Breast epithelium (tissue), 4 donors: ENCODE results near the gene AKT3. TPM values are rescaled to one million over a fixed set of nuclear protein-coding genes. Genes with fewer than 3 reads are reported as not detected.

Experiments used
- DNase-seq, 2 donors: peaks; one replicate each; pipeline ENCODE4 v3.0.0-alpha.2; 2019; ENCODE audit warnings: low spot score in 2 of 2
- H3K27ac ChIP-seq, 2 donors: fragments of 200-600 bp; sonication (generic) in 1 of 2; one replicate each; pipeline ENCODE4 v1.5.1; 2016 to 2019; ENCODE audit warnings: mild to moderate bottlenecking in 1 of 2
- H3K27me3 ChIP-seq, 2 donors: fragments of 200-600 bp; sonication (generic) in 1 of 2; one replicate each; pipeline versions ENCODE4 v1.5.1 to v1.6.0; 2017 to 2019; ENCODE audit warnings: control low read depth in 1 of 2, mild to moderate bottlenecking in 1 of 2
- H3K36me3 ChIP-seq: fragments of 200-600 bp; one replicate; pipeline ENCODE4 v1.5.1; 2019
- H3K4me1 ChIP-seq, 2 donors: fragments of 200-600 bp; sonication (generic); one replicate each; pipeline ENCODE4 v1.5.1; 2016 to 2019; ENCODE audit warnings: control low read depth in 1 of 2
- H3K4me3 ChIP-seq, 3 donors: fragments of 200-600 bp; sonication (generic); 1 replicate in 2 of 3; 2 replicates in 1 of 3; pipeline ENCODE4 v1.5.1; 2016 to 2019; ENCODE audit warnings: mild to moderate bottlenecking in 3 of 3, moderate library complexity in 2 of 3
- H3K9me3 ChIP-seq, 2 donors: fragments of 200-600 bp; sonication (generic) in 1 of 2; one replicate each; pipeline ENCODE4 v1.5.1; 2016 to 2019; ENCODE audit warnings: control low read depth in 1 of 2
- POLR2A ChIP-seq: fragments of 450-650 bp; IDR thresholded peaks from one replicate; pipeline ENCODE4 v1.6.1; 2016; ENCODE audit warnings: antibody characterized with exemption, mild to moderate bottlenecking, moderate library complexity
- POLR2AphosphoS5 ChIP-seq, 3 donors: sonication (generic); formaldehyde crosslinking; IDR thresholded peaks; one replicate each; pipeline ENCODE4 v1.6.1; 2017; ENCODE audit warnings: antibody characterized with exemption in 3 of 3
- intact Hi-C: fragments of 100-400 bp; cut with DNase I; formaldehyde crosslinking; loops from one replicate; pipeline ENCODE4 v1.15.1; 2023; ENCODE audit warnings: low total_unique reads
- total RNA-seq, 3 donors: library from RNA; depleted of rRNA; stranded (reverse); fragments of >200 nt; gene quantifications; one replicate each; pipeline ENCODE4 v1.1.0, GENCODE V29; 2016
- TF ChIP-seq, protein P1 (sequence below), 3 donors: fragments of 450-650 bp; IDR thresholded peaks; one replicate each; pipeline ENCODE4 v1.5.1; 2016 to 2017; ENCODE audit warnings: antibody characterized with exemption in 3 of 3, mild to moderate bottlenecking in 3 of 3, moderate library complexity in 3 of 3

AKT3 gene
- 10 to 100 TPM; 49.6 to 58.7 (median 58.7) TPM for total RNA-seq

DNA sequence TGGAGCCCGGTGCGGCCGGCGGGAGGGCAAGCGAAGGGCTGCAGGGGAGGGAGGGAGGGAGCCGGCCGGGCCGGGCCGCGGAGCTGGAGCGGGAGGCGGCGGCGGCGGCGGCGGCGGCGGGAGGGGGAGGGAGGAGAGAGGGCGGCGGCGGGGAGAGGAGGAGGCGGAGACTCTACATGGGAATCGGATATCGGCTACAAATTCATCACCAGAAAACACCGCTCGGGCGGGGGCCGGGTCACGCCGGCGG is at the start of gene AKT3:
TSS of gene AKT3 (minus strand) at position 42 of the 250 bp plus-strand sequence. CDS start 7,073 bp downstream, outside the sequence.
- TF ChIP-seq, protein P1, sequence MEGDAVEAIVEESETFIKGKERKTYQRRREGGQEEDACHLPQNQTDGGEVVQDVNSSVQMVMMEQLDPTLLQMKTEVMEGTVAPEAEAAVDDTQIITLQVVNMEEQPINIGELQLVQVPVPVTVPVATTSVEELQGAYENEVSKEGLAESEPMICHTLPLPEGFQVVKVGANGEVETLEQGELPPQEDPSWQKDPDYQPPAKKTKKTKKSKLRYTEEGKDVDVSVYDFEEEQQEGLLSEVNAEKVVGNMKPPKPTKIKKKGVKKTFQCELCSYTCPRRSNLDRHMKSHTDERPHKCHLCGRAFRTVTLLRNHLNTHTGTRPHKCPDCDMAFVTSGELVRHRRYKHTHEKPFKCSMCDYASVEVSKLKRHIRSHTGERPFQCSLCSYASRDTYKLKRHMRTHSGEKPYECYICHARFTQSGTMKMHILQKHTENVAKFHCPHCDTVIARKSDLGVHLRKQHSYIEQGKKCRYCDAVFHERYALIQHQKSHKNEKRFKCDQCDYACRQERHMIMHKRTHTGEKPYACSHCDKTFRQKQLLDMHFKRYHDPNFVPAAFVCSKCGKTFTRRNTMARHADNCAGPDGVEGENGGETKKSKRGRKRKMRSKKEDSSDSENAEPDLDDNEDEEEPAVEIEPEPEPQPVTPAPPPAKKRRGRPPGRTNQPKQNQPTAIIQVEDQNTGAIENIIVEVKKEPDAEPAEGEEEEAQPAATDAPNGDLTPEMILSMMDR (IDR thresholded peaks at IDR 0.05) = no peak
- no peak for TF ChIP-seq POLR2A
- Histone ChIP-seq H3K4me3 (peak within 1 kb of the TSS; percentile 85 to 96 (median 88)), H3K9me3 (no peaks in the 10 kb centered on the region), H3K36me3 (no peaks in the 10 kb centered on the region), H3K27me3 (no peaks in the 10 kb centered on the region), H3K4me1 (no peaks in the 10 kb centered on the region), H3K27ac (peak within 1 kb of the TSS; percentile 95 to 98)
- peak; percentile 73 to 74 for DNase-seq
- intact Hi-C loops = no loop called here

DNA sequence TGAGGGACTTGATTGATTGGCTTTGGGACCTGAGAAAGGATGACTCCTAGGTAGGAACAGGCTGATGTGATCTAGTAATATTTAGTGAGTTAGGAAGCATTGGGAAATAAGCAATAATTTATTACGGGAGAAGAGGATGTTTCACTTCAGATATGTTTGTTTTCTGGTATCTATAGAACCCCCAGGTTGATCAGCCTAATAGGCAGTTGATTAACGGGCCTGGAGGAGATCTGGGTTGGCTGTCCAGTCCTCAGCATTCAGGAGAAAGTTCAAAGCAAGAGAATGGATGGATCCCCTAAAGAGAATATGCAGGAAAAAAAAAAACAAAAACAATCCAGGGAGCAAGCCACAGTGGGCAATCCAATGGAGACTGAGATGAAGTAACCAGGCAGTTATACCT is 48.2 kb upstream of the AKT3 start:
- no peak overlapping the region for H3K27ac ChIP-seq
- no peaks in the 10 kb centered on the region for H3K36me3 ChIP-seq
- H3K4me1 ChIP-seq = no peaks in the 10 kb centered on the region
- intact Hi-C loops = no loop called here
- no peaks in the 10 kb centered on the region for H3K9me3 ChIP-seq
- DNase-seq = no peak
- TF ChIP-seq, protein P1 (IDR thresholded peaks at IDR 0.05) = no peak
- TF ChIP-seq POLR2AphosphoS5 (IDR thresholded peaks at IDR 0.05) (no peak), POLR2A (no peak)
- no peak overlapping the region for H3K4me3 ChIP-seq
- H3K27me3 ChIP-seq = peaks cover 0 to 3% of the 10 kb centered on the region in 2 donors

DNA sequence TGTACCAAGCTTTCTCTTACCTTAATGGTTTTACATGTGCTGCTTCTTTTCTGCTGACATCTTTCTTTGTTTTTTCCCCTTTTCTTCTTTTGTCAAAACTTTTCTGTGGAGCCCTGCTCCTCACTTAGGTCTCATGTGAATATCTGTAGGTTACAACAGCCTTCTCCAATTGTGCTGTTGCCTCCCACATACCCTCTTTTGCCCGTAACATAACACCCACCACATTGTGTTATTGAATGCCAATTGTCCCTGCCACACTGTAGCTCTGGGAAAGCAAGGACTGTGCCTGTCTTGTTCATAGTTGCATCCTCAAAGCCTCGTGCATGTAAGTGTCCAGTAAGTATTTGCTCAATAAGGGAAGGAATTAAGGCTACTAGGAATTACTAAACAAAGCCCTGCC is 46.3 kb upstream of the AKT3 start:
- DNase-seq = no peak
- H3K9me3 ChIP-seq = no peaks in the 10 kb centered on the region
- peaks cover 0 to 3% of the 10 kb centered on the region in 2 donors for H3K27me3 ChIP-seq
- H3K4me1 ChIP-seq = no peaks in the 10 kb centered on the region
- TF ChIP-seq, protein P1 (IDR thresholded peaks at IDR 0.05) = no peak
- TF ChIP-seq POLR2AphosphoS5 (IDR thresholded peaks at IDR 0.05) (no peak), POLR2A (no peak)
- intact Hi-C loops = no loop called here
- H3K27ac ChIP-seq = no peak overlapping the region
- no peak overlapping the region for H3K4me3 ChIP-seq
- H3K36me3 ChIP-seq = no peaks in the 10 kb centered on the region

DNA sequence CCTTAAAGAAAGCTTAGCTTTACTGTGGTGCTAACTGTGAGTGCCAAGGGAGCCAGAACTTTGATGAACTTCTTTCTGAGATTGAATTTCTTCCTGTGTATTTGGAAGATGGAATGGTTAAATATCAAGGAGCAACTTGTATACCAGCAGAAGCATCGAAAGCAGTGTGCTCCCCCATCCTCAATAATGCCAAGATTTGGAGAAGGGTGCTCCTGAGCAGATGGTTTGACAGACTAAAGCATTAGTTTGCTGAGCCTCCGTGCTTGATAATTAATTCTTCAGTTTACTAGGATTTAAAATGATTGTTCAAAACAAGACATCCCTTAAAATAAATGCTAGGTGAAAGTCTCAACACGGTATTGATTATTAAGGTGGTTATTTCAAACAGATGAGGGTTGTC is 42.4 kb upstream of the AKT3 start:
- DNase-seq = no peak
- H3K4me1 ChIP-seq = no peaks in the 10 kb centered on the region
- TF ChIP-seq, protein P1 (IDR thresholded peaks at IDR 0.05) = no peak
- no peak for TF ChIP-seq POLR2AphosphoS5 (IDR thresholded peaks at IDR 0.05)
- TF ChIP-seq POLR2A = no peak
- H3K27me3 ChIP-seq = no peaks in the 10 kb centered on the region
- no peak overlapping the region for H3K4me3 ChIP-seq
- no peak overlapping the region for H3K27ac ChIP-seq
- H3K36me3 ChIP-seq = no peaks in the 10 kb centered on the region
- no peaks in the 10 kb centered on the region for H3K9me3 ChIP-seq
- intact Hi-C loops = no loop called here

DNA sequence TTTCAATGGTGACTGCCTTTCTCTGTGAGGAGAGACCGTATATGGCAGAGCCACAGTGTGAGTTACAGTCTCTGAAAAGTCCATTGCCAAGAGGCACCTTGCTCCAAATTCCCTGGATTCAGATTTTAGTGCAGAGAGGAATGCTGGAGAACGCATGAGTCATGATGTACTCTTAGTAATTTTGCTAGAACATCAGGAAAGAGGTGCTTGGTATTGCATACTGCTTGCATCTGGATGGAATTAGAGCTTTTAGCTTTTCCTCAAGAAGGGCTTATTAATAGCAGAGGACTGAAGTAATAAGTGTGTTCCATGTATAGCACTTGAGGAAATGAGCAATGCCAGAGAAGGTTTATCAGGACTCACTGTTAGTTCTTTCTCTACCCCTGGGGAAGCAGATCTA is 40.5 kb upstream of the AKT3 start:
- no peak overlapping the region for H3K27ac ChIP-seq
- DNase-seq = no peak
- no peaks in the 10 kb centered on the region for H3K27me3 ChIP-seq
- TF ChIP-seq POLR2A (no peak), POLR2AphosphoS5 (IDR thresholded peaks at IDR 0.05) (no peak)
- TF ChIP-seq, protein P1 (IDR thresholded peaks at IDR 0.05) = no peak
- no peaks in the 10 kb centered on the region for H3K36me3 ChIP-seq
- H3K4me3 ChIP-seq = no peak overlapping the region
- H3K4me1 ChIP-seq = no peaks in the 10 kb centered on the region
- intact Hi-C loops = no loop called here
- no peaks in the 10 kb centered on the region for H3K9me3 ChIP-seq
